Astrocyte (in vitro differentiated cells and primary cell): ENCODE data around the gene CMSS1. TPM values are rescaled to one million over a fixed set of nuclear protein-coding genes. Genes with fewer than 3 reads are reported as not detected.

ENCODE experiments used
- DNase-seq: peaks from one replicate; pipeline ENCODE4 v3.0.0-alpha.2; 2010; ENCODE audit warnings: low read depth
- FAIRE-seq: peaks from 2 replicates; lab custom pipeline; 2011; peaks lifted over from hg19 to GRCh38; lab: Jason Lieb, UNC
- H2AFZ ChIP-seq: 2 replicates; pipeline ENCODE4 v1.6.0; 2012; ENCODE audit warnings: low read depth, low read length, inconsistent platforms
- H3K27ac ChIP-seq: 2 replicates; pipeline ENCODE4 v1.5.1; 2011; ENCODE audit warnings: low read depth, low read length, inconsistent platforms
- H3K27me3 ChIP-seq: 2 replicates; pipeline ENCODE4 v1.6.0; 2011; ENCODE audit warnings: low read length, inconsistent platforms; ENCODE audit not compliant: insufficient read depth
- H3K36me3 ChIP-seq: 2 replicates; pipeline ENCODE4 v1.5.1; 2011; ENCODE audit warnings: low read length, inconsistent platforms; ENCODE audit not compliant: insufficient read depth
- H3K4me1 ChIP-seq: 2 replicates; pipeline ENCODE4 v1.5.1; 2011; ENCODE audit warnings: low read length, inconsistent platforms; ENCODE audit not compliant: insufficient read depth
- H3K4me2 ChIP-seq: 2 replicates; pipeline ENCODE4 v1.6.0; 2012; ENCODE audit warnings: low read length, inconsistent platforms
- H3K4me3 ChIP-seq: 2 replicates; pipeline ENCODE4 v1.5.1; 2011; ENCODE audit warnings: low read depth, mild to moderate bottlenecking, low read length, inconsistent platforms; ENCODE audit not compliant: insufficient read depth
- H3K79me2 ChIP-seq: 2 replicates; pipeline ENCODE4 v1.6.0; 2012; ENCODE audit warnings: mild to moderate bottlenecking, low read length, inconsistent platforms; ENCODE audit not compliant: insufficient read depth
- H3K9ac ChIP-seq: 2 replicates; pipeline ENCODE4 v1.6.0; 2012; ENCODE audit warnings: mild to moderate bottlenecking, low read length, inconsistent platforms
- H3K9me3 ChIP-seq: 2 replicates; pipeline ENCODE4 v1.5.1; 2012; ENCODE audit warnings: low read depth, mild to moderate bottlenecking, low read length, inconsistent platforms; ENCODE audit not compliant: insufficient read depth
- H4K20me1 ChIP-seq: 2 replicates; pipeline ENCODE4 v1.6.0; 2012; ENCODE audit warnings: low read length, inconsistent platforms; ENCODE audit not compliant: insufficient read depth
- H3K27ac Mint-ChIP-seq: one replicate; pipeline ENCODE4 v1.8.0; 2021; ENCODE audit warnings: mild to moderate bottlenecking, mixed read lengths; ENCODE audit not compliant: unreplicated experiment
- H3K27me3 Mint-ChIP-seq: one replicate; pipeline ENCODE4 v1.8.0; 2021; ENCODE audit warnings: low read depth, mixed read lengths; ENCODE audit not compliant: unreplicated experiment
- H3K36me3 Mint-ChIP-seq: one replicate; pipeline ENCODE4 v1.8.0; 2021; ENCODE audit warnings: low read depth, mixed read lengths; ENCODE audit not compliant: unreplicated experiment
- H3K4me1 Mint-ChIP-seq: one replicate; pipeline ENCODE4 v1.8.0; 2021; ENCODE audit warnings: low read depth, mixed read lengths; ENCODE audit not compliant: unreplicated experiment
- H3K4me3 Mint-ChIP-seq: one replicate; pipeline ENCODE4 v1.8.0; 2021; ENCODE audit warnings: mild to moderate bottlenecking, moderate library complexity, mixed read lengths; ENCODE audit not compliant: unreplicated experiment
- H3K9me3 Mint-ChIP-seq: one replicate; pipeline ENCODE4 v1.8.0; 2021; ENCODE audit warnings: mild to moderate bottlenecking, mixed read lengths; ENCODE audit not compliant: unreplicated experiment
- EZH2 ChIP-seq: IDR thresholded peaks from 2 replicates; pipeline ENCODE4 v1.6.1; 2012; ENCODE audit warnings: mild to moderate bottlenecking, low read length, inconsistent platforms; ENCODE audit not compliant: insufficient read depth
- total RNA-seq: library from RNA; stranded (reverse); gene quantifications from 2 replicates; pipeline ENCODE4 v1.2.1, GENCODE V29; 2021
- TF ChIP-seq, protein P1 (sequence below): IDR thresholded peaks from 2 replicates; pipeline ENCODE4 v1.5.1; 2011; ENCODE audit warnings: low read depth, mild to moderate bottlenecking, inconsistent platforms, low read length, moderate library complexity; ENCODE audit not compliant: insufficient read depth

Gene CMSS1
- total RNA-seq, 1 donor from 2014 or later: 12.5 TPM

- Mint-ChIP-seq H3K27me3 (no peaks in the 10 kb centered on the region), H3K9me3 (no peaks in the 10 kb centered on the region), H3K36me3 (peaks cover 15% of the 10 kb centered on the region), H3K27ac (peak overlapping the region; percentile 97), H3K4me1 (peaks cover 19% of the 10 kb centered on the region), H3K4me3 (peak overlapping the region; percentile 84)
- H3K79me2 ChIP-seq: peaks cover 38% of the 10 kb centered on the region
- no peaks in the 10 kb centered on the region for H3K36me3 ChIP-seq
- DNase-seq (no peak), FAIRE-seq (no peak)
- H4K20me1 ChIP-seq: peaks cover 13% of the 10 kb centered on the region
- H2AFZ ChIP-seq: no peak overlapping the region
- H3K4me1 ChIP-seq: peaks cover 22% of the 10 kb centered on the region
- H3K4me3 ChIP-seq: peak overlapping the region; percentile 96
- H3K27ac ChIP-seq: peak overlapping the region; percentile 94
- no peaks in the 10 kb centered on the region for H3K27me3 ChIP-seq
- TF ChIP-seq, protein P1, sequence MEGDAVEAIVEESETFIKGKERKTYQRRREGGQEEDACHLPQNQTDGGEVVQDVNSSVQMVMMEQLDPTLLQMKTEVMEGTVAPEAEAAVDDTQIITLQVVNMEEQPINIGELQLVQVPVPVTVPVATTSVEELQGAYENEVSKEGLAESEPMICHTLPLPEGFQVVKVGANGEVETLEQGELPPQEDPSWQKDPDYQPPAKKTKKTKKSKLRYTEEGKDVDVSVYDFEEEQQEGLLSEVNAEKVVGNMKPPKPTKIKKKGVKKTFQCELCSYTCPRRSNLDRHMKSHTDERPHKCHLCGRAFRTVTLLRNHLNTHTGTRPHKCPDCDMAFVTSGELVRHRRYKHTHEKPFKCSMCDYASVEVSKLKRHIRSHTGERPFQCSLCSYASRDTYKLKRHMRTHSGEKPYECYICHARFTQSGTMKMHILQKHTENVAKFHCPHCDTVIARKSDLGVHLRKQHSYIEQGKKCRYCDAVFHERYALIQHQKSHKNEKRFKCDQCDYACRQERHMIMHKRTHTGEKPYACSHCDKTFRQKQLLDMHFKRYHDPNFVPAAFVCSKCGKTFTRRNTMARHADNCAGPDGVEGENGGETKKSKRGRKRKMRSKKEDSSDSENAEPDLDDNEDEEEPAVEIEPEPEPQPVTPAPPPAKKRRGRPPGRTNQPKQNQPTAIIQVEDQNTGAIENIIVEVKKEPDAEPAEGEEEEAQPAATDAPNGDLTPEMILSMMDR: no peak
- no peak for TF ChIP-seq EZH2
- no peaks in the 10 kb centered on the region for H3K9me3 ChIP-seq
- peak overlapping the region; percentile 98 for H3K9ac ChIP-seq
- H3K4me2 ChIP-seq: peak overlapping the region; percentile 83
These were observed 59.4 kb downstream of the CMSS1 start for GRCh38 chr3:99877031-99877579.

- H3K4me3 ChIP-seq: no peak overlapping the region
- Mint-ChIP-seq H3K4me3 (peak overlapping the region; percentile 84), H3K27me3 (no peaks in the 10 kb centered on the region), H3K4me1 (peaks cover 14% of the 10 kb centered on the region), H3K27ac (peak overlapping the region; percentile 97), H3K36me3 (peaks cover 11% of the 10 kb centered on the region), H3K9me3 (no peaks in the 10 kb centered on the region)
- no peak for TF ChIP-seq EZH2
- TF ChIP-seq, protein P1: no peak
- no peaks in the 10 kb centered on the region for H3K9me3 ChIP-seq
- H3K4me2 ChIP-seq: peak overlapping the region; percentile 83
- FAIRE-seq (peak; percentile 87), DNase-seq (peak; percentile 94)
- H4K20me1 ChIP-seq: peaks cover 4% of the 10 kb centered on the region
- H3K79me2 ChIP-seq: peaks cover 29% of the 10 kb centered on the region
- H3K27ac ChIP-seq: peak overlapping the region; percentile 94
- peaks cover 13% of the 10 kb centered on the region for H3K4me1 ChIP-seq
- H3K27me3 ChIP-seq: no peaks in the 10 kb centered on the region
- no peaks in the 10 kb centered on the region for H3K36me3 ChIP-seq
- H3K9ac ChIP-seq: peak overlapping the region; percentile 98
- no peak overlapping the region for H2AFZ ChIP-seq
These were observed 60.3 kb downstream of the CMSS1 start for GRCh38 chr3:99878005-99878404.

DNA sequence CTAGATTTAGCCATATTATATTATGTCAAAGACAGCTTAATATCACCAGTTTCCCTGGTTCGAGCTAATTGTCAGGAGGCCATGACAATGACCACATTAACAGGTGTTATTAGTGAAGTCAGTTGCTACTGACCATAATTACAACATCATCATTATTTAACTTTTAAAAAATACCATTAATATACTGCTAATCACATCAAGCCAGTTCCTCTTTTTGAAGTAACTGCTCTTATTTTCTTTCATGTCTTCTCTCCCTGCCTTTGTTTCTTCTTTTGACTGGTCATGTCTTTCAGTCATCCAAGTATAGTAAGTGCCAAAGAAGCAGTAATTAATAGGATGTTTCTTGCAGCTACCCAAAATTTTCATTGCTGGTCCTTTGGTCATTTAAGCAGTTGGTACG, 61.6 kb downstream of the CMSS1 start:
- FAIRE-seq: no peak
- Histone ChIP-seq H2AFZ (no peak overlapping the region), H3K27me3 (no peaks in the 10 kb centered on the region), H3K36me3 (no peaks in the 10 kb centered on the region), H4K20me1 (no peaks in the 10 kb centered on the region), H3K9me3 (no peaks in the 10 kb centered on the region), H3K79me2 (peaks cover 17% of the 10 kb centered on the region), H3K4me2 (no peak overlapping the region), H3K9ac (no peak overlapping the region), H3K27ac (no peak overlapping the region), H3K4me3 (no peak overlapping the region), H3K4me1 (peaks cover 7% of the 10 kb centered on the region)
- H3K27me3 Mint-ChIP-seq: no peaks in the 10 kb centered on the region
- TF ChIP-seq, protein P1: no peak
- TF ChIP-seq EZH2: no peak
- DNase-seq: no peak
- H3K4me3 Mint-ChIP-seq: no peak overlapping the region
- no peak overlapping the region for H3K27ac Mint-ChIP-seq
- H3K36me3 Mint-ChIP-seq: peaks cover under 1% of the 10 kb centered on the region
- H3K4me1 Mint-ChIP-seq: peaks cover 17% of the 10 kb centered on the region
- no peaks in the 10 kb centered on the region for H3K9me3 Mint-ChIP-seq
